H9 (cell line): ENCODE results near the gene PLEKHM1. TPM values are rescaled to one million over a fixed set of nuclear protein-coding genes. Genes with fewer than 3 reads are reported as not detected.

ENCODE experiments used
- DNase-seq: peaks from one replicate; pipeline ENCODE4 v3.0.0-alpha.2; 2017
- H2AFZ ChIP-seq: one replicate; pipeline ENCODE4 v1.6.1; 2013; ENCODE audit warnings: mild to moderate bottlenecking, low read length, control low read depth, moderate library complexity
- H2AK5ac ChIP-seq: 2 replicates; pipeline ENCODE4 v1.6.1; 2013; ENCODE audit warnings: low read length, control low read depth, mixed read lengths; ENCODE audit not compliant: insufficient read length
- H2BK120ac ChIP-seq: one replicate; pipeline ENCODE4 v1.6.1; 2013; ENCODE audit warnings: low read depth, mild to moderate bottlenecking, low read length, control low read depth, inconsistent platforms; ENCODE audit not compliant: poor library complexity, severe bottlenecking
- H2BK12ac ChIP-seq: 2 replicates; pipeline ENCODE4 v1.6.1; 2013; ENCODE audit warnings: low read length, control low read depth, mixed read lengths, low read depth; ENCODE audit not compliant: insufficient read length
- H2BK15ac ChIP-seq: 2 replicates; pipeline ENCODE4 v1.6.1; 2013; ENCODE audit warnings: low read depth, low read length, control low read depth
- H2BK20ac ChIP-seq: one replicate; pipeline ENCODE4 v1.6.1; 2013; ENCODE audit warnings: low read depth, mild to moderate bottlenecking, low read length, control low read depth, inconsistent platforms; ENCODE audit not compliant: poor library complexity, severe bottlenecking
- H2BK5ac ChIP-seq: 2 replicates; pipeline ENCODE4 v1.6.1; 2013; ENCODE audit warnings: low read length, control low read depth, mixed read lengths; ENCODE audit not compliant: insufficient read length
- H3K14ac ChIP-seq: 2 replicates; pipeline ENCODE4 v1.6.1; 2013; ENCODE audit warnings: low read length, control low read depth; ENCODE audit not compliant: insufficient read depth
- H3K18ac ChIP-seq: 2 replicates; pipeline ENCODE4 v1.6.1; 2013; ENCODE audit warnings: low read depth, mild to moderate bottlenecking, mixed read lengths, low read length, control low read depth; ENCODE audit not compliant: insufficient read length
- H3K23ac ChIP-seq: 2 replicates; pipeline ENCODE4 v1.6.1; 2013; ENCODE audit warnings: low read length, control low read depth, mixed read lengths, low read depth; ENCODE audit not compliant: insufficient read length
- H3K23me2 ChIP-seq: 2 replicates; pipeline ENCODE4 v1.6.1; 2013; ENCODE audit warnings: low read depth, mild to moderate bottlenecking, mixed read lengths, low read length, control low read depth; ENCODE audit not compliant: insufficient read length, poor library complexity, severe bottlenecking
- H3K27ac ChIP-seq: 2 replicates; pipeline ENCODE4 v1.5.1; 2013; ENCODE audit warnings: low read length, control low read depth, mixed read lengths, low read depth; ENCODE audit not compliant: insufficient read length
- H3K27me3 ChIP-seq: 2 replicates; pipeline ENCODE4 v1.6.1; 2013; ENCODE audit warnings: low read length, control low read depth, inconsistent platforms; ENCODE audit not compliant: insufficient read depth
- H3K4ac ChIP-seq: 2 replicates; pipeline ENCODE4 v1.6.1; 2013; ENCODE audit warnings: low read depth, mild to moderate bottlenecking, control low read depth, inconsistent platforms, low read length, moderate library complexity
- H3K4me1 ChIP-seq: 2 replicates; pipeline ENCODE4 v1.6.1; 2013; ENCODE audit warnings: low read length, control low read depth, inconsistent platforms; ENCODE audit not compliant: insufficient read depth
- H3K4me2 ChIP-seq: 2 replicates; pipeline ENCODE4 v1.6.1; 2013; ENCODE audit warnings: low read length, control low read depth, mixed read lengths; ENCODE audit not compliant: insufficient read length, insufficient read depth
- H3K56ac ChIP-seq: 2 replicates; pipeline ENCODE4 v1.6.1; 2013; ENCODE audit warnings: low read depth, mild to moderate bottlenecking, mixed read lengths, low read length, control low read depth; ENCODE audit not compliant: insufficient read length
- H3K79me1 ChIP-seq: 2 replicates; pipeline ENCODE4 v1.6.1; 2013; ENCODE audit warnings: low read depth, mild to moderate bottlenecking, moderate library complexity, low read length, control low read depth, inconsistent platforms; ENCODE audit not compliant: insufficient read depth, poor library complexity, severe bottlenecking
- H3K79me2 ChIP-seq: 2 replicates; pipeline ENCODE4 v1.6.1; 2013; ENCODE audit warnings: low read length, control low read depth, inconsistent platforms; ENCODE audit not compliant: insufficient read depth
- H3K9ac ChIP-seq: 2 replicates; pipeline ENCODE4 v1.6.1; 2013; ENCODE audit warnings: low read length, control low read depth, mixed read lengths; ENCODE audit not compliant: insufficient read length; ENCODE audit errors: extremely low read depth
- H3K9me3 ChIP-seq: one replicate; pipeline ENCODE4 v1.6.1; 2013; ENCODE audit warnings: low read depth, low read length, inconsistent platforms; ENCODE audit not compliant: control insufficient read depth
- H3T11ph ChIP-seq: one replicate; pipeline ENCODE4 v1.6.1; 2013; ENCODE audit warnings: mild to moderate bottlenecking, low read length, control low read depth, inconsistent platforms
- H4K20me1 ChIP-seq: one replicate; pipeline ENCODE4 v1.6.1; 2013; ENCODE audit not compliant: control insufficient read depth, insufficient read length, insufficient read depth
- H4K5ac ChIP-seq: 2 replicates; pipeline ENCODE4 v1.6.1; 2013; ENCODE audit warnings: low read depth, mild to moderate bottlenecking, mixed read lengths, low read length, control low read depth; ENCODE audit not compliant: insufficient read length
- H4K8ac ChIP-seq: replicated peaks from 2 replicates; pipeline ENCODE4 v1.6.1; 2013; ENCODE audit warnings: low read length, control low read depth, mixed read lengths, low read depth; ENCODE audit not compliant: insufficient read length
- H4K91ac ChIP-seq: 2 replicates; pipeline ENCODE4 v1.6.1; 2013; ENCODE audit warnings: low read depth, mild to moderate bottlenecking, moderate library complexity, mixed read lengths, low read length, control low read depth; ENCODE audit not compliant: insufficient read length
- H3K27ac Mint-ChIP-seq, 3 experiments: 2 replicates in 2 of 3; 3 replicates in 1 of 3; pipeline ENCODE4 v1.8.0; 2020 to 2021; ENCODE audit warnings: mixed read lengths in 3 of 3, mild to moderate bottlenecking in 1 of 3, moderate library complexity in 1 of 3
- H3K27me3 Mint-ChIP-seq: 2 replicates; pipeline ENCODE4 v1.8.0; 2021; ENCODE audit warnings: low read depth, mild to moderate bottlenecking, moderate library complexity, mixed read lengths
- H3K36me3 Mint-ChIP-seq, 3 experiments: 2 replicates in 2 of 3; 3 replicates in 1 of 3; pipeline ENCODE4 v1.8.0; 2020 to 2021; ENCODE audit warnings: low read depth in 3 of 3, mixed read lengths in 3 of 3; ENCODE audit not compliant: insufficient read depth in 1 of 3
- H3K4me1 Mint-ChIP-seq, 2 experiments: 2 replicates each; pipeline ENCODE4 v1.8.0; 2020; ENCODE audit warnings: mixed read lengths in 2 of 2
- H3K4me3 Mint-ChIP-seq, 2 experiments: 2 replicates in 1 of 2; 3 replicates in 1 of 2; pipeline ENCODE4 v1.8.0; 2020 to 2021; ENCODE audit warnings: mild to moderate bottlenecking in 2 of 2, mixed read lengths in 2 of 2, moderate library complexity in 1 of 2
- H3K9me3 Mint-ChIP-seq, 2 experiments: 2 replicates in 1 of 2; 3 replicates in 1 of 2; pipeline ENCODE4 v1.8.0; 2020; ENCODE audit warnings: mild to moderate bottlenecking in 2 of 2, mixed read lengths in 2 of 2, moderate library complexity in 1 of 2
- CTCF ChIP-seq: fragments of 200-600 bp; sonication (generic); conservative IDR thresholded peaks from 3 replicates; pipeline ENCODE4 v1.8.0; 2021; ENCODE audit warnings: antibody characterized with exemption, mild to moderate bottlenecking
- WGBS: extraction: QIAGEN DNeasy Blood & Tissue Kit; methylation state at CpG from one replicate; pipeline ENCODE4 v1.1.7; 2013; ENCODE audit warnings: missing lambda C conversion rate, low lambda C conversion rate, mixed read lengths; ENCODE audit not compliant: insufficient read length; ENCODE audit errors: extremely low coverage; 5-methylcytosine and 5-hydroxymethylcytosine counted together
- total RNA-seq: library from RNA; stranded (reverse); gene quantifications from 2 replicates; pipeline ENCODE4 v1.2.1, GENCODE V29; 2021

PLEKHM1 gene
- total RNA-seq, 1 experiment from 2014 or later = 20.7 TPM

GRCh38 chr17:45393411-45393810 is 97.1 kb downstream of the PLEKHM1 start:
- no CpG with 5 or more reads among the region's 5 CpGs for WGBS
- no peak overlapping the region for H4K8ac ChIP-seq
- H3K14ac ChIP-seq = no peak overlapping the region
- H3K79me2 ChIP-seq = no peaks in the 10 kb centered on the region
- peak; percentile 21 for DNase-seq
- no peak overlapping the region for H2AK5ac ChIP-seq
- no peak for TF ChIP-seq CTCF
- Mint-ChIP-seq H3K4me1 (peaks cover 15 to 21% of the 10 kb centered on the region in 2 experiments), H3K27me3 (peaks cover 18% of the 10 kb centered on the region), H3K27ac (no peak overlapping the region), H3K9me3 (no peaks in the 10 kb centered on the region), H3K36me3 (peaks cover 0 to 7% (median 7%) of the 10 kb centered on the region in 3 experiments; a peak in 4 of 7 replicates), H3K4me3 (no peak overlapping the region)
- H3K9ac ChIP-seq = no peak overlapping the region
- no peaks in the 10 kb centered on the region for H3K79me1 ChIP-seq
- H3K27ac ChIP-seq = no peak overlapping the region
- H2BK5ac ChIP-seq = no peak overlapping the region
- no peak overlapping the region for H3K56ac ChIP-seq
- H4K5ac ChIP-seq = no peak overlapping the region
- no peaks in the 10 kb centered on the region for H3K27me3 ChIP-seq
- H3K23ac ChIP-seq = no peak overlapping the region
- H3K18ac ChIP-seq = no peak overlapping the region
- no peak overlapping the region for H2BK120ac ChIP-seq
- no peak overlapping the region for H3K4me2 ChIP-seq
- no peak overlapping the region for H2BK15ac ChIP-seq
- no peak overlapping the region for H2BK20ac ChIP-seq
- H4K20me1 ChIP-seq = no peaks in the 10 kb centered on the region
- no peak overlapping the region for H4K91ac ChIP-seq
- H3K23me2 ChIP-seq = no peaks in the 10 kb centered on the region
- H2AFZ ChIP-seq = no peak overlapping the region
- H3T11ph ChIP-seq = no peak overlapping the region
- no peak overlapping the region for H2BK12ac ChIP-seq
- no peak overlapping the region for H3K4ac ChIP-seq
- H3K4me1 ChIP-seq = peaks cover 2% of the 10 kb centered on the region; the same call in 1 of the 2 replicates
- no peaks in the 10 kb centered on the region for H3K9me3 ChIP-seq
